Measurements from ENCODE around the gene GTF2A1L.
A peak's percentile ranks its signal among the peaks of the same experiment; 100 is the strongest.
"Not testable (repeated sequence)": the region's sequence is repeated elsewhere in the genome, so short reads cannot be mapped to it uniquely, and the experiment has no call there.

GTF2A1L gene

DNA sequence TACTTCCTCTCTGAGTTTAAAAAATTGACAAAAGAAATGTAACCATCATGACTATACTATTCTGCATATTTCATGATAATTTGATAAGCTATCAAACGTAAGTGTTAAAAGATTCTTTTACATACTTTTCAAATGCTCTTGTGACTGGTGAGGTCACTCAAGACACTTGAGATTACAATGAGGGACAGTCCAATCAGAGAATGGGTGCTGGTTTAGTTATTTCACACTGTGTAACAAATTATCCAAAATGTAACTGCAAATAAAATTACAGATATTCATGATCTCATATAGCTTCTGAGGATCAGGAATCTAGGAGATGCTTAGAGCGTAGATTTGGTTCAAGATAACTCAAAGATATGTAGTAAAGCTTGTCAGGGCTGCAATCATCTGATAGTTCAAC, 4.4 kb upstream of the GTF2A1L start:
- DNase-seq, result no peak

DNA sequence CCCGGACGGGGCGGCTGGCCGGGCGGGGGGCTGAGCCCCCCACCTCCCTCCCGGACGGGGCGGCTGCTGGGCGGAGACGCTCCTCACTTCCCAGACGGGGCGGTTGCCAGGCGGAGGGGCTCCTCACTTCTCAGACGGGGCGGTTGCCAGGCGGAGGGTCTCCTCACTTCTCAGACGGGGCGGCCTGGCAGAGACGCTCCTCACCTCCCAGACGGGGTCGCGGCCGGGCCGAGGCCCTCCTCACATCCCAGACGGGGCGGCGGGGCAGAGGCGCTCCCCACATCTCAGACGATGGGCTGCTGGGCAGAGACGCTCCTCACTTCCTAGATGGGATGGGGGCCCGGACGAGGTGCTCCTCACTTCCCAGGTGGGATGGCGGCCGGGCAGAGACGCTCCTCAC, 3.1 kb upstream of the GTF2A1L start:
- not testable (repeated sequence) for DNase-seq

DNA sequence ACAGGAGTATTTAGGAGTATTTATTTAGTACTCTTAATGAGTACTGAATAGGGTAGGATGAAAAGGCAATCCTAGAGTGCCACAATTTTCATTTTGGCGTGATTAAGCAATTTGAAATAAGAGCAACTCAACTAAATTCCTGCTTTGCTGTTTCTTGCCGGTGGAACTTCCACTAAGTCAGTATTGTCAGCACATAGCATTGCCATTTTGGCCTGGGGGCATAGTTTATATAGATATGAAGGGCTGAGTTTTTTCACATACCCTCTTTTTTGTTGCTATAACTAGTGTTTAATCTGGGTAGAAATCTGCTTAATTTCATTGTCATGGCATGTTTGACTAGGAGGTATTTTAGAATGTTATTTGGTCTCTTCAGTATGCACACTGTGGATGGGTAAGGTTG, 1.9 kb downstream of the GTF2A1L start:
- DNase-seq, result no peak

- no peak for DNase-seq
Observed at GRCh38 chr2:48620604-48621003, 2.9 kb downstream of the GTF2A1L start.

DNA sequence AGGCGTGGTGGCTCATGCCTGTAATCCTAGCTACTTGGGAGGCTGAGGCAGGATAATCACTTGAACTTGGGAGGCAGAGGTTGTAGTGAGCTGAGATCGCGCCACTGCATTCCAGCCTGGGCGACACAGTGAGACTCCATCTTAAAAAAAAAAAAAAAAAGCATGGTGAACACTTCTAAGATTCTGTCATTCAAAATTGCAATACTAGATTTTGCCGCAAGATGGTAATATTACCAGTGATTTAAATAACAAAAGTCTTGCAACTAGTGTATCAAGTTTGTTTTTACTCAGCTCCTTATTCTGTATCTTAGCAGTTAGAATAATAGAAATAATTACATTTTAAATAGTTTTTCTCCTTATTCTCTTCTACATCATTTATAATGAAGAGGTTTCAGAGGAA, 5.0 kb downstream of the GTF2A1L start:
- not testable (repeated sequence) for DNase-seq

- DNase-seq, result no peak
Observed at GRCh38 chr2:48624696-48625095, 7.0 kb downstream of the GTF2A1L start.

DNA sequence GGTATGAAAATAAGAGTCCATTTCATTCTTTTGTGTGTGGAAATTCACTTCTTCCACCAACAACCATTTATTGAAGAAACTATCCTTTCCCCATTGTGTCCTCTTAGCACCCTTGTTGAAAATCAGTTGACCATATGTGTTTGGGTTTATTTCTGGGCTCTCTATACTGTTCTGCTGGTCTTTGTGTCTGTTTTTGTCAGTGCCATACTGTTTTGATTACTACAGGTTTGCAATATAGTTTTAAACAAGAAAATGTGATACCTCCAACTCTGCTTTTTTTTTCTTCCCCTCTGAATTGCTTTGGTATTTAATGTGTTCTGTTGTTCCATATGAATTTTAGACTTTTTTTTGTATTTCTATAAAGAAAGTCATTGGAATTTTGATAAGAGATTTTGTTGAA, 8.4 kb downstream of the GTF2A1L start:
- no peak for DNase-seq

DNA sequence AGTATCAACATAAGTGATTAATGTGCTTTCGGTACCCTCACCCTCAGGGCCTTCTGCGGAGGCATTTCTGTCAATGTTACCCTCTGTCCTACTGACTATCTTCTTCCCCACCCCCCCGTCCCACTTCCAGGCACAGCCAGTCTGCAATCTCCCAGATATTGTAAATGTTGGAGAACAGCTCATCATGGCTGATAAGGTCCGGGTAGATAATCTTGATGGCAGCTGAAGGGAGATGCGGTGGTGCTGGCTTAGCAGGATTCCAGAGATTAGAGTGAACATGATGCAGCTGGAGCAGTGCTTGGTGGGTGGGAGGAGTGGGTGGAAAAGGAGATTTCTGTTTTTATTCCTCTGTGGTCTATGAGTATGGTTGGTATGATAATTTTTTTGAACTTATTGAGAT, 15.5 kb downstream of the GTF2A1L start:
- no peak for DNase-seq

- no peak for DNase-seq
Observed at GRCh38 chr2:48635786-48636185, 18.1 kb downstream of the GTF2A1L start.

DNA sequence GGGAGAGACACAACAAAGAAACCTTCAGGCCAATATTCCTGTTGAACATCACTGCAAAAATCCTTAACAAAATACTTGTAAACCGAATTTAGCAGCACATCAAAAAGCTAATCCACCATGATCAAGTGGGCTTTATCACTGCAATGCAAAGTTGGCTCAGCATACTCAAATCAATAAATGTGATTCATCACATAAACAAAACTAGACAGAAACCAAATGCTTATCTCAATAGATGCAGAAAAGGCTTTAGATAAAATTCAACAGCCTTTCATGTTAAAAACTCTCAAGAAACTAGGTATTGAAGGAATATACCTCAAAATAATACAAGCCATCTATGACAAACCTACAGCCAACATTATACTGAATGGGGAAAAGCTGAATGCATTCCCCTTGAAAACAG, 20.6 kb downstream of the GTF2A1L start:
- DNase-seq, result no peak

GRCh38 chr2:48651158-48651790, 33.6 kb downstream of the GTF2A1L start:
- DNase-seq, result peak; percentile 90

- no peak for DNase-seq
Observed at GRCh38 chr2:48668992-48669391, 51.3 kb downstream of the GTF2A1L start.

DNA sequence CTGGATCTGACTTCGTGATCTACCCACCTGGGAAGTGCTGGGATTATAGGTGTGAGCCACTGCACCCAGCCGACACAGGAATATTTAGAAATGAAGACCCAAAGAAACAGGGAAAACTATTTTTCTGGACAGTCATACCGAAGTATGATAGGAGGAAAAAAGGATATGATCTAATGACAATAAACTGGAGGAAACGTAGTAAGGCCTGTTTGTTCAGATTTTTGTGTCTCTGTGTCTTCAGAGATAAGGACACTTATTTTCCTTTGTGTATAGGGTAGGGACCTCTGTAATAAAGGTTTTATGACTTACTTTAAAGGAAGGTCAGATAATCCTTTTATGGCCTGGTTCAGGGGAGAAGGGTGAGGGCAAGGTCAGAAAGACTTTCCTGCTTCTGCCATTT, 55.9 kb downstream of the GTF2A1L start:
- DNase-seq, result no peak

DNA sequence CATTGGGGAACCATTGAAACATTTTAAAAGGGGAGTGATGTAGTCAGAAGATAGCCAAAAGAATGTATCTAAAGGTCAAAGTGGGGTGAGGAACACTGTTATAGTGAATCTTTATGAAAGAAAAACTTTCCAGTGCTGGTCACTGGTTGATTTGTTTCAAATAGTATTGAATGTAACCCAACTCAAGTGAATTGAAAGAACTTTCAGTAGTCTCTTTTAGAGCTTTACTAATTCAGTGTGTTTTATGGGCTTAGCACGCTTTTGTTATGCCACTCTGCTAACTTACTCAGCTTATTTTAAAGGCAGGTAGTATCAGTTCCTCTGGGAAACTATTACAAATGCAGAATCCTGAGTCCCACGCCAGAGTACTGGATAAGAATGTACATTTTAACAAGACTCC, 57.3 kb downstream of the GTF2A1L start:
- DNase-seq, result no peak

DNA sequence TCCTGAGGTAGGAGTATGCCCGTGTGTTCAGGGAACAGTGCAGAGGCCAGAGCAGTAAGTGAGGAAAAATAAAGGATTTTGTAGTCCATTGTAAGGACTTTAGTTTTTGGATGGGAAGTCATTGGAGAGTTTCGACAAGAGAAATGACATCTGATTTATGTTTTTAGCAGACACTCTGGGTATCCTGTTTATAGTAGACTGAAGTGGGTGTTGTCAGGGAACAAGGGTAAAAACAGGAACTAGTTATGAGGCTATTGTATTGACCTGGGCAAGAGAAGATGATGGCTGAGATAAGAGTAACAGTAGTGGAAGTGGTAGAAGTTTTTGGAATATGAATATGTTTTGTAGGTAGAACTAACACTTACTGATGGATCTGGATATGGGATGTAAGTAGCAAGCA, 59.8 kb downstream of the GTF2A1L start:
- no peak for DNase-seq

DNA sequence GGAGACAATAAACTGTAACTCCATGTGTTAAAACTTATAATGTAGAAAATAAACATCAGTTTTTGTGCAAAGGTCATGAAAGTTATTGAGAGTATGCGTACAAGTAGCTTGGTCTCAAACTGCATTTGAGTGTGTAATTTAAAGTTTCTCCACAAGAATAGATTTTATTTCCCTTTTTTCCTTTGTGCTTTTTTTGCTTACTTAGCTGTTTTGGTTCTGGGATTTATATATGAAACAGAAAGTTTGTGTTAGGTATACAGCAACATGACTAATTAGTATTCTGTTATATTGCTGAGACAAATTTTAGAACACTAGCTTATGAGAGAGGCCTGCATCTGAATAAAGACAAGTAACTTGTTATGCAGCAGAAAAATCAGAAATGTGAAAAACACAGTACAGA, 67.5 kb downstream of the GTF2A1L start:
- no peak for DNase-seq

- no peak for DNase-seq
Observed at GRCh38 chr2:48691935-48692691, 74.5 kb downstream of the GTF2A1L start.

DNA sequence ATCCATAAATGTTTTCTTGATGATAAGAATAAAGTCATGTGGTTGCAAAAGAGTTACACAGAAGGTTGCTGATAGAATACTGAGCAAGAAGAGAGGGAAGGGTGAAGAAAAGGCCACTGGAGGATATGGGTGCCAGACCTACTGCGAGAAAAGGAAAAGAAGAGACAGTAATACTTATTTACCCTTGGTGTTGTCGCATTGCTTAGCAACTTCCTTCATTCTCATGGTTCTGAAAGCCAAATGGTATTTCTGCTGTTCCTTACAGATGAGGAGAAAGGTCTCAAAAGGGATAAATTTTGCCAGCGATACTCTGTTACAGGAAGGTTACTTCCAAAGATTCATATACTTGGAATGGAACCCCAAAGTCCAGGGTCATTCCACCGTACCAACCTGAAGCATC, 75.4 kb downstream of the GTF2A1L start:
- peak; percentile 17 for DNase-seq

DNA sequence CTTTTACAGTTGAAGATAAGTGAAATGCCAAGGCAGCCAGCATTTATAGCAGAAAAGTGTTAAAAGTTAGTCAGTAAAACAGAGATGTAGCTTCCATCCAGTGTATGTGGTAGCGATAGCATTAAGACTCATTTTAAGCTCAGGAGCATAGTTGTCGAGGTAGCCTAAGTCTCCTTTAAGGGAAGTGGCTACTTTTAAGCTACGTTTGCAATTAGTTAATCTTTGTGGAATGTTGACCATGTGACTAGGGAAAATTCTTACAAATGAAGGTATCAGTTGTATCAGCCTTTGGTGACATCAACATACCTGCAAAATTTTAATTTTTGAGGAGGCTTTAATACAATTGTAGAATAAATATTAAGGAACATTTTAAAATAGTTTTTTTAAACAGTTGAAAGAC, 76.0 kb downstream of the GTF2A1L start:
- peak; percentile 19 for DNase-seq

GRCh38 chr2:48694149-48694548, 76.5 kb downstream of the GTF2A1L start:
- DNase-seq, result peak; percentile 64

DNA sequence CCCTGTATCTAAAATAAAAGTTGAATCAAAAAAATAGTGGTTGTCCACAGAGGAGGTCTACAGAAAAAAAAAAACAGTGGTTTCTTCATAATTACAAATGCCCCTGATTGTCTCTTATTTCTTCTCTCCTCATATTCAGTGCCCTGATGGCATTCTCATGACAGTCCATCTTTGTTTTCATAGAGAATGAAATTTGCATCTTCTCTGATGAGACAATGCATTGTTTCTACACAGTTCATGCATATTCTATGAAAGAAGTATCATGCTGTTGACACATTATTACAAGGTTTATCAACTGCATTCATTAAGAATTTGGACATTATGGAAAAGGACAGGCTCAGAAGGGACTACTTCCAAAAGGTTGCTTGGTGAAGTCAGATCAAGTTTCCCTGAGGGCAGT, 78.3 kb downstream of the GTF2A1L start:
- DNase-seq, result no peak

DNA sequence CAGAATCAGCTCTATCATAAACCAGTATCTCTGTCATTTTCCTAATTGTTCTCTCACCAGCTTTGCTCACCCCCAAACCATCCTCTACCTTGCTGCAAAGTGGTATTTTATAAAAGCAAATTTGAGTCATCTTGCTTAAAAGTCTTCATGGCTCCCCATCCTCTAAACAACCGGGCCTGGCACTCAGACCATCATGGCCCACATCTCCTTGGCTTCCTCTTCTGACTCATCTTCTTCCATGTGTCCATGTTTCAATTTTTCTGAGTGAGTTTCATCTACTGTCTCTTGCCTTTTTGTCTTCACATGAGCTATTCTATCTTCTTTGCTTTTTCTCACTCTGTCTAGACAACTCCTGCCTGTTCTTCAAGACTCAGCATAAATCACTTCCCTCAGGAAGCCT, 79.2 kb downstream of the GTF2A1L start:
- no peak for DNase-seq

- peak; percentile 80 for DNase-seq
Observed at GRCh38 chr2:48699348-48699930, 81.8 kb downstream of the GTF2A1L start.

DNA sequence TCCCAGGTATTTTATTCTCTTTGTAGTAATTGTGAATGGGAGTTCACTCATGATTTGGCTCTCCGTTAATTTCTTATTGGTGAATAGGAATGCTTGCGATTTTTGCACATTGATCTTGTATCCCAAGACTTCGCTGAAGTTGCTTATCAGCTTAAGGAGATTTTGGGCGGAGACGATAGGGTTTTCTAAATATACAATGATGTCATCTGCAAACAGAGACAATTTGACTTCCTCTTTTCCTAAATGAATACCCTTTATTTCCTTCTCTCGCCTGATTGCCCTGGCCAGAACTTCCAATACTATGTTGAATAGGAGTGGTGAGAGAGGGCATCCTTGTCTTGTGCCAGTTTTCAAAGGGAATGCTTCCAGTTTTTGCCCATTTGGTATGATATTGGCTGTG, 86.0 kb downstream of the GTF2A1L start:
- DNase-seq, result not testable (repeated sequence)

DNA sequence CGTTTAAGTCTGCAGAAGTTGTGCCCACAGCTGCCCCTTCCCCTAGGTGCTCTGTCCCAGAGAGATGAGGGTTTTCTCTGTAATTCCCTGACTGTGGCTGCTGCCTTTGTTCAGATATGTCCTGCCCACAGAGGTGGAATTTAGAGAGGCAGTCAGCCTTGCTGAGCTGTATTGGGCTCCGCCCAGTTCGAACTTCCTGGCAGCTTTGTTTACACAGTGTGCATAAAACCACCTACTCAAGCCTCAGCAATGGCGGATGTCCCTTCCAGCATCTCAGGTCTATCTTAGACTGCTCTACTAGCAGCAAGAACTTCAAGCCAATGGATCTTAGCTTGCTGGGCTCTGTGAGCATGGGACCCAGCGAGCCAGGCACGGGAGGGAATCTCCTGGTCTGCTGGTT, 89.8 kb downstream of the GTF2A1L start:
- no peak for DNase-seq
